NCI-H146 (cell line): ENCODE measurements around the gene AURKA.
"Not testable (repeated sequence)": the region's sequence is repeated elsewhere in the genome, so short reads cannot be mapped to it uniquely, and the experiment has no call there.

Experiments used
- DNase-seq: peaks from one replicate; lab custom pipeline; 2025; lab: John Stamatoyannopoulos, UW

AURKA gene

DNA sequence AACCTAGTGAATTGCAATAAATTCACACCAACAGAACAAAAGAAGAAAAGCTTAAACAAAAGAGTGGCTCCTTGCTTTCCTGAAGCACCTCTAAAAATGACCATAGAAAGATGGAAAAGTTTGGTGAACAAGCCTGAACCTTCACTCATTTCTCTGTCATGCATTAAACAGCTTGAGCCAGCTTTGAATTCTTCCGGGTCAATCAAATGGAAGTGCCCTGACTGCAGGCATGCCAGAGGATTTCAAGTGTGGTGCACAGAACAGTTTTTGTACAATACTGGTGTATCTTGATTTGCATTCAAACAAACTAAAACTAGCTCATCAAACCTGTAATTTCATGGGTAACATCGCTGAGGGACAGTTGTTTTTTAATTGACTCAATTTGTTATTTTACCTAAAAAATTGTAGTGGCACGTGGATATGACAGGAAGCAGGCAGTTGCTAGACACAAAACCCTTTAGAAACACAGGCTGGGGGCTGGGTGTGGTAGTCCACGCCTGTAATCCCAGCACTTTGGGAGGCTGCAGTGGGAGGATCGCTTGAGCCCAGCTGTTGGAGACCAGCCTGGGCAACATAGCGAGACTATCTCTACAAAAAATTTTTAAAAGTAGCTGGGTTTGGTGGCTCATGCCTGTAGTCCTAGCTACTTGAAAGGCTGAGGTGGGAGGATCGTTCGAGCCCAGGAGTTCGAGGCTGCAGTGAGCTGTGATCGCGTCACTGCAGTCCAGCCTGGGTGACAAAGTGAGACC, 29.1 kb upstream of the AURKA start:
- no peak for DNase-seq

DNA sequence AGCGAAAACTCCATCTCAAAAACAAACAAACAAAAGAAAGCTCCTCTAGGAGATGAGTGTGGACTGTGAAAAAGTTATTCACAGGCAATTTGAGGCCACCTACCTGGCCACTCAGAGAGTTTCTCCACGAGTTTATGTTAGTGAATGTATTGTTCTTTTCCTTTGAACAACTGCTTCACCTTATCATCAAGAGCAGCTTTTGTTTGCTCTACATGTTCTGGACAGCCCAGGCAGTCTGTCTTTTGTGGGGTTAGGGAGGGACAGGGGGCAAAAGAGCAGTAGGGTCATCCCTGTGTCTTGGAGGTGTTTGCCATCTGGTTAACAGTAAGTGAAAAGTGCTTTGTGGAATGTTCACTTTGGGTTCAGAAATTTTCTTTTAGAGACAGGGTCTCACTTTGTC, 28.0 kb upstream of the AURKA start:
- DNase-seq: no peak

- DNase-seq: no peak
These were observed 26.4 kb upstream of the AURKA start for GRCh38 chr20:56418385-56418861.

DNA sequence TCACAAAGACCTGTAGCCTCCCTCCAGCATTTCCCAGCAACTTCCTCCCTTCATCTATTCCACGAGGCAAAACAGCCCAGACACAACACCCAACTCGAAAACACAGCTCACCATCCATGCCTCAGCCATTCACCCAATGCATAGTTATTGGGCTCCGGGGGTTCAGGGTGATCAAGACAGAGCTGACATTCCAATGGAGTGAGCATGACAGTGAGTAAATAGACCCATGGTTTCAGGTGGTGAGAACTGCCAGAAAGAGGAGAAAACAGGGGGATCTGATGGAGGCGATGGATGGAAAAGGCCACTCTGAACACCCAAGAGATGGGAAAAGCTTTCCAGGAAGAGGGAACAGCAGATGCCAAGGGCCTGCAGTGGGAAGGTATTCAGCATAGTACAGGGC, 25.9 kb upstream of the AURKA start:
- DNase-seq: no peak

DNA sequence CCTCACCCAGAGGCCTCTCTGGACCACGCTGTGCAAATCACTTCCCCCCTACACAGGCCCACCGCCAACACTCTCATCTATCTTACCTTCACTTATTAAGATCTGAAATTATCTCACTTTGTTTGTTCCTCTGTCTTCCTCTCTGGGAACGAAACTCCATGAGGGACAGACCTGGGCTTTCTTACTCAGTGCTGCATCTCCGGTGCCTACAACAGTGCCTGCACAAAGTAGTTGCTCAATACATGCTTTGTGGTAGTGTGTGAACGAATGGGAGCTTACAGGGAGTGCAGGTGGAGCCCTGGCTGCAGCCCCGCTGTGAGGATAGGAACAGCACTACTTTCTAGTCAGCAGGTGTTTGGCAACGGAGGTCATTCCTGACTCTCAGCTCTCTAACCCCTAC, 25.4 kb upstream of the AURKA start:
- no peak for DNase-seq

DNA sequence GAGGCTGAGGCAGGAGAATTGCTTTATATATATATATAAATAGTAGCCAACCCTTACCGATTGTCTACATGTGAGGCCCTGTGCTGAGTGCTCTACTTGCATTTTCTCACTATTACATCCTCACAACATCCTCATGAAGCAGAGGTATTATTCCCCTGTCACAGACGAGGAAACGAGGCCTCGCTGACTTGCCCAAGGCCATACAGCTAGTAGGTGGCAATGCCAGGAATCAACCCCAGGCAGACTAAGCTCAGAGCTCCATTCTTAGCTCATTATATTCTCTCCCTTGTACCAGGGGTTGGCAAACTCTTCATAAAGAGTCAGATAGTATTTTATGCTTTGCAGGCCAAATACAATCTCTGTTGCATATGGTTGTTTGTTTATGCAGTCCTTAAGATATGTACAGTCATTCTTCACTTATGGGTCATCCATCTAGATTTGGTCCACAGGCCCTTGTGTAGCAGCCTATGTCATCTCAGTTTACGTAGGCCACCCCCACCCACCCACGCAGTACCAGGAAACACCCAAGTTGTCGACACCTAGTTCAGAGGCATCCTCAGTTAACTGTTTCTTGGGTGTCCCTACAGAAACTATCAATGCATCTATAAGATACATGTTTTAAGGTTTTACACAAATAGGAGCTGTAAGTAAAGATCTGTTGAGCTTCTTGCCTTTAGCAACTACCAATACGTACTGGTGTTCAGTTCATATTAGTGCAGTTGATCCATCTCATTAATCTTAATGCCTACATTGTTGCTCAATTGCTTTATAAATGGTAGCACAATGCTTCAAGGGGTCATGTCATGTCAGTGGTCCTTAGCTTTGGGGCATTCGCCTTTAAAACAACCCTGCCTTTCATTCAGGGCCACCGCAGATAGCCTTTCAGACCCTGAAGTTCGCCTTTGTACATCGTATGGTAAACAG, 23.1 kb upstream of the AURKA start:
- DNase-seq: no peak

GRCh38 chr20:56412949-56413348, 20.9 kb upstream of the AURKA start:
- no peak for DNase-seq

GRCh38 chr20:56412473-56412790, 20.4 kb upstream of the AURKA start:
- DNase-seq: no peak

DNA sequence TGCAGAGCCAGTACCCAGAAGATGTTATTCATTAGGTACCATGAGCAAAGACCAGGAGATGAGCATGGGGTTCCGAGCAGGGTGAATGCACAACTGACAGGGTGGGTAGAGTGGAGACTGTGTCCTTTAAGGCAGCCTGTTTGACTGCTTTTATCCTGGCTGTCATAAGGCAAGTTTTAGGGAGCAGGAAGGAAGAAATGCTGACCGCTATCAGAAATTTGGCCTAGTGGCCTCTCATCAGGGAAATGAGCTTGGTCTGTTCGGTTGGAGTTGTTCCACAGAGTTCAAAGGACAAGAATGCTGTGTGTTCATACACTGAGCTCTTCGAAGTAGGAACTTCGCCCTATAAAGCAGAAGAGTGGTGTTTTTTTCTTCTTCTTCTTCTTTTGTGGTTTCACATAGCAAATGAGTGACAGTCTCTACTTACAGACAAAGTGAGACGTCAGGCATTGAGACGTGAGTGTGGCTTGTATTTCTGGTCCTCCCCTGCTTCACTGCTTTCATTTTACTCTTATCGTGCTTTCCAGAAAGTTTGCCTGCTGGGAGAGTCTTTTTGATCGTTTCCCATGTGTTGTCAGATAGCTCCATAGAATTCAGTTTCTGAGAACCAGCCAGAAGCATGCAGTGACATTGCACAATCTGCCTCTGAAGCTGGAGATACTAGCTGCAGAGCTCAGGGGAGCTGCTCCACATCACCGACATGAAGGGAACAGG, 19.9 kb upstream of the AURKA start, which contains the start of gene CASS4:
Gene CASS4 (plus strand): TSS at position 502 of the 714 bp plus-strand sequence. CDS start 199 bp downstream, at position 701.
- no peak for DNase-seq

GRCh38 chr20:56411287-56411686, 19.3 kb upstream of the AURKA start:
- DNase-seq: not testable (repeated sequence)

GRCh38 chr20:56409956-56410355, 17.9 kb upstream of the AURKA start:
- no peak for DNase-seq

DNA sequence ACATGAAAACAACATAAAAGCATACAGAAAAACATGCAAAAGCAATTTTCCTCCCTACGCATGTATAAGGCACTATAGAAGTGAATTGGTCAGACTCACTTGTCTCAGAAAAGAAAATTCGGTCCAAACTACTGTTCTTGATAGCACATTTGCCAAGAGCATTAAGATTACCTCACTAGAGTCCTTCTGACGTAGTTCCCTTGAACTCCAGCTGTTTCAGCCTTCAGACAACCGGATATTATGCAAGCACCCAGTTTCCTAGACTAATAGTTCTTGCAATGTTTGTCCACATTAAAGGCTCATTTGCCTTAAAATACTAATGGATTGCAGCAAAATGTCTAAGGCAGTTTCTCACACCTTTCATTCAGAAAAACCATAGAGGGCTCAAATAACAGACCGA, 17.5 kb upstream of the AURKA start:
- DNase-seq: no peak

DNA sequence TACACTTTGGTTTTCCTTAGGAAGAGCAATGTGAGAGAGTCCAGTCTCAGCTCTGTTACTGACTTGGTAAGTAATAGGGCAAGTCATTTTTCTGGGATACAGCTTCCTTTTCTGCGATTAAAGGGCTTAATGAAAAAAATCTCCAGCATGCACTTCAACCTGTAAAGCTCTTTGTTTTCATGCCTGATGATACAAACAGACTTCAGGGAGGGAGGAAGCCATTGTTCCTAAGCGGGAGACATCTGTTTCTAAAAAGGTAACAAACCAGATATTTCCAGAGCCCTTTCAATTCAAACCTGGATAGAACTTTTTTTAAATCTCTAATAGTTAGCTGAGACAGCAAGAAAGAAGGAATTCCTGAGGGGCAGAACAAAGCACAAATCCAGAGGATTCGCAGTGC, 14.9 kb upstream of the AURKA start:
- no peak for DNase-seq

DNA sequence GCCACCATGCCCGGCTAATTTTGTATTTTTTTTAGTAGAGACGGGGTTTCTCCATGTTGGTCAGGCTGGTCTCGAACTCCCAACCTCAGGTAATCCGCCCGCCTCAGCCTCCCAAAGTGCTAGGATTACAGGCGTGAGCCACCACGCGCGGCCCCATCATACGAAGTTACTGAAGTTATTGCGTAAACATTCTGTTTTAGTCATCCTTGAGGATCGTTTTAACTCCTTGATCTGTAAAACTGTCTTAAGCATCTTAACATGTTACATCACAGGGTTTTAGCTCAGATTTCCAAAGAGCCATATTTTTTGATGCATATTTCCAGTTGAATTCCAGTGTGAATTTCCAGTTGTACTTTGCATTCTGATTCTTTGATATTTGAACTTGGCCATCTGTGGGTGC, 13.3 kb upstream of the AURKA start:
- not testable (repeated sequence) for DNase-seq

GRCh38 chr20:56403465-56403864, 11.4 kb upstream of the AURKA start:
- no peak for DNase-seq

DNA sequence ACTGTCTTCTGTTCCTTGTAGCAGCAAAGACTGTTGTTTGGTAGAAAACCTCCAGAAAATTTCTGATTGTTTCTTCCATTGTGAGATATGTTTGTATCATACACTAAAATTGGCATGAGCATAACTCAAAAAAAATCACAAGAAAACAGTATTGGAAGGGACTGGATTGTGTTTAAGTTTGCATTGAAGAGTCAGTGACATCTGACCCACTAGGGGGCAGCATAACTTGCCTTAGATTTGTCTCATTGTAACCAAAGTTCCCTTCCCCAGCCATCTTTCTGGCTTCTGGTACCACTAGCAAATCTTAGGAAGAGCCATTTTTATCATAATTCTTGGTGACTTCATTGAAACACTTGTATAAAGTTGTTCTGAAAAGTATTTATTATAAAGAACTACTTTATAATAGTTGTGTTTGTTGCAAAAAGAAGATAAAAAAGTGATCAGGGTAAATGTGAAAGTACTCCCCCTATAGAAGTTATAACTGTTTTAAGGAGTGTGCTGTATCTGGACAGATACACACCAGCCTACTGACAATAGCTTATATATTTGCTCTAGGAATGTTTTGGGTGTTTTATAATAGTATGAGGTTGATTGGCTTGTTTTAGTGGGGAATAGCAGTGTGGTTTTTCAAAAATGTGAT, 8.1 kb upstream of the AURKA start:
- peak; percentile 57 for DNase-seq

DNA sequence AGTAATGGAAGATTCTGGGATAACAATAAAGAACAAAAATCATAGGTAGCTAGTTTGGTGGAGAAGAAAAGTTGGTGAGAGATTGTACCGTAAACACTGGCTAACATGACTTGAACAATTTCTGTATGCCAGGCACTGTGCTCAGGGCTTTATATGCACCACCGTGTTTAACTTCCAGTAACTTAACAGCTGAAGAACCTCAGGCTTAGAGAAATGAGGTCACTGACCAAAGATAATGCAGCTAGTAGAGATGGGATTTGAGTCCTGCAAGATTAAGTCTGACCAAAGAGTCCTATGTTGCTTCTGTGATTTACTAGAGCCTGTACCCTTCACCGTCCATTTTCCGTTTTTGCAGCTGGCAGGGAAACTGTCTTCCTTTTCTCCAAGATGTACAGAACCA, 3.2 kb upstream of the AURKA start:
- no peak for DNase-seq

- DNase-seq: no peak
These were observed 1.6 kb upstream of the AURKA start for GRCh38 chr20:56393653-56394052.

DNA sequence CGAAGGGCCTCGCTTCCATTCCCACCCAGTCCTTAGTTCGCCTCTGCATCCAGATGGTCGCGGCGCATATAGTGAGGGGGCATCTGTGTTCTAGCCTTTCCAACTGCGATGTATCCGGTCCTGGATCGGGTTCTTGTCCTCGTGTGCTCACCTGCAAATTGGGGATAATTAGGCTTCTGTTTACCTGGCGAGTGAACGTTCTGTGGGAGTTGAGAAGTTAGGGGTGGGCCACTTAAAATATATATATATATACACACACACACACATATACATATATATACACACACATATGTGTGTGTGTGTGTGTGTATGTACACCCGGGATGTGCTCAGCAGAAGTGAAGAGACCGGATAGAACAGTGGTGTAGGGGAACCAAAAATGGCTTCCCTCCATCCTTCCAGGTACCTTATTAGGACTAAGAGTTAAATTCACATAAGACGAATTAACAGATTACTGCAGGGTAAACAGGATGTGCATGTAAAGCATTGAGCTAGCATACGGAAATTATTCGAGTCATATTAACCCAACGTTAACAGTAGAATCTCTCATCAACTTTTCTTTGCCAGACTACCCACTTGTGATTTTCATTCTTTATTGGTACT, 967 bp upstream of the AURKA start:
- peak; percentile 58 for DNase-seq

DNA sequence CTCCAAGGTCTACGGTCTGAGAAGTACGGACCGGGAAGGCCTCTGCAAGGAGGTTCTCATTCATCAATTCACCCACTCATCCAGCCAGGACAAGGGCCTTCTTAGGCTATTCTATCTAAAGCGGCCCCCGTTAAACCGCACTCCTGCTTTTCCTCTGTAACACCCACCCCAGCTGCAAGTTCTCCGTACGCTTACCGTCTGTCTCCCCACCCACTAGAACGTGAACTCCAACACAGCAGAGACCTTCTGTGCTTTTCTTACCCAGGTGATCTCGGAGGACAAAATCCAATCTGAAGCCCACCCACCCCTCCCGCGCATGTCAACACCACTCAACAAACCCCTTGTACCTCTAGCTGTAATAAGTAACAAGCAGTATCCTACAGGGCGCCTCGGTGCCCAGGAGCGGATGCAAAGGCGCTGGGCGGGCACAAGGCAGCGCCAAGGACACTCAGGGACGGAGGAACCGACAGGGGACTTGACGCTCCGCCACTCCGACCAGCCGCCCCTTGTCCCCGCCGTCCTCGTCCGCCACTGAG, 351 bp downstream of the AURKA start:
- DNase-seq: peak; percentile 35

DNA sequence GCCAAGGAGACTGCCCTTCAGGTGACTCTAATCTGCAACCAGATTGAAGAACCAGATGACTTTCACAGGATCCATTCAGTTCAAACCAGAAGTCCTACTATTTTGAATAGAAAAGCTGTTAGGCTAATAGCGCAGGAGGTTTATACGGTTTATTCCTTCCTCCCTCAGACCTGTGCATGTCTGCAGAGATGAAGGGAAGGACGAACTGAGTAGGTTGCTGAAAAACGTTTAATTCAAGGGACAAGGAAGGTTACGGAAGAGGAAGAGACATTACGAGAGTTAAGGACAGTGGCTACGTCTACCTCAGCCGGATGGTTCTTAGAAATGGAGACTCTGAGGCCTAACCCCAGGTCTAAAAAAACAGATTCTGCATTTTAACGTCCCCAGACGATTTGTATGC, 978 bp downstream of the AURKA start:
- no peak for DNase-seq
